K562 (cell line): Measurements from ENCODE around the gene ELMO1. TPM values are rescaled to one million over a fixed set of nuclear protein-coding genes. Genes with fewer than 3 reads are reported as not detected.

Experiments used
- ATAC-seq: fragments of 200-7000 bp; cut with Tn5 transposase; 3 replicates; pipeline ENCODE4 v1.9.1; 2020; ENCODE audit warnings: moderate library complexity
- BruUV-seq: library from RNA; stranded (reverse); fragments of 400-500 nt; replicated peaks from 2 replicates; lab custom pipeline; 2021; lab: Mats Ljungman, UMichigan
- CTCF ChIA-PET: fragments of 300-600 bp; formaldehyde crosslinking; extraction: SDS; loops from one replicate; lab custom pipeline; 2021; ENCODE audit warnings: low intra/inter-chr PET ratio; lab: Yijun Ruan, JAX
- POLR2A ChIA-PET: fragments of 300-600, 350-650 bp; sonication (Branson Sonifier 250); formaldehyde crosslinking; extraction: SDS; loops from one replicate; lab custom pipeline; 2021; ENCODE audit warnings: antibody characterized with exemption, inconsistent platforms; lab: Yijun Ruan, JAX
- DNase-seq, 4 experiments: peaks; one replicate each; pipeline versions ENCODE4 v3.0.0 to v3.0.0-alpha.2; 2011 to 2018; ENCODE audit warnings: low spot score in 3 of 4, mixed read lengths in 3 of 4; ENCODE audit errors: extremely low read depth in 1 of 4
- FAIRE-seq: peaks from 2 replicates; lab custom pipeline; 2011; peaks lifted over from hg19 to GRCh38; lab: Jason Lieb, UNC
- H2AFZ ChIP-seq: 2 replicates; pipeline ENCODE4 v1.6.0; 2011; ENCODE audit warnings: low read depth, low read length, control low read depth, inconsistent platforms
- H3K27ac ChIP-seq: fragments of 200-600 bp; 3 replicates; pipeline ENCODE4 v1.8.0; 2011; ENCODE audit warnings: low read depth, mild to moderate bottlenecking, control low read depth, inconsistent platforms, low read length, moderate library complexity, mixed read lengths; ENCODE audit errors: extremely low read depth
- H3K27me3 ChIP-seq, 2 experiments: fragments of 300-600 bp in 1 of 2; 2 replicates in 1 of 2; 3 replicates in 1 of 2; pipeline versions ENCODE4 v1.6.0 to v1.8.0; 2011; ENCODE audit warnings: inconsistent platforms in 2 of 2, low read length in 2 of 2, mild to moderate bottlenecking in 1 of 2, mixed read lengths in 1 of 2, moderate library complexity in 1 of 2; ENCODE audit not compliant: control insufficient read depth in 2 of 2, insufficient read depth in 2 of 2
- H3K36me3 ChIP-seq: fragments of 300-600 bp; 3 replicates; pipeline ENCODE4 v1.8.0; 2011; ENCODE audit warnings: mild to moderate bottlenecking, low read length, inconsistent platforms; ENCODE audit not compliant: control insufficient read depth, insufficient read depth
- H3K4me1 ChIP-seq, 2 experiments: fragments of 200-600 bp in 1 of 2; replicated peaks in 1 of 2; 2 replicates in 1 of 2; 3 replicates in 1 of 2; pipeline versions ENCODE4 v1.5.1 to v1.8.0; 2011; ENCODE audit warnings: inconsistent platforms in 2 of 2, low read length in 2 of 2, mild to moderate bottlenecking in 1 of 2, mixed read lengths in 1 of 2, moderate library complexity in 1 of 2; ENCODE audit not compliant: control insufficient read depth in 2 of 2, insufficient read depth in 2 of 2
- H3K4me2 ChIP-seq: 2 replicates; pipeline ENCODE4 v1.6.1; 2011; ENCODE audit warnings: low read length, control low read depth, inconsistent platforms, mixed read lengths; ENCODE audit not compliant: insufficient read depth
- H3K4me3 ChIP-seq: fragments of 200-600 bp; sonication (generic), shearing (Covaris generic); 2 replicates; pipeline ENCODE4 v1.5.1; 2016; ENCODE audit warnings: control low read depth, inconsistent platforms
- H3K79me2 ChIP-seq: fragments of 200-600 bp; 3 replicates; pipeline ENCODE4 v1.8.0; 2011; ENCODE audit warnings: low read length, inconsistent platforms; ENCODE audit not compliant: control insufficient read depth, insufficient read depth
- H3K9ac ChIP-seq, 2 experiments: 2 replicates each; pipeline versions ENCODE4 v1.6.0 to v1.6.1; 2011; ENCODE audit warnings: low read depth in 2 of 2, low read length in 2 of 2, control low read depth in 1 of 2, inconsistent platforms in 1 of 2, mild to moderate bottlenecking in 1 of 2, mixed read lengths in 1 of 2; ENCODE audit not compliant: insufficient read depth in 1 of 2
- H3K9me1 ChIP-seq: one replicate; pipeline ENCODE4 v1.6.0; 2011; ENCODE audit warnings: inconsistent platforms, mild to moderate bottlenecking, low read length, moderate library complexity; ENCODE audit not compliant: control insufficient read depth, insufficient read depth
- H3K9me3 ChIP-seq: replicated peaks from 2 replicates; pipeline ENCODE4 v1.5.1; 2011; ENCODE audit warnings: low read depth, low read length, inconsistent platforms; ENCODE audit not compliant: control insufficient read depth, insufficient read depth
- H4K20me1 ChIP-seq: replicated peaks from 2 replicates; pipeline ENCODE4 v1.6.1; 2011; ENCODE audit warnings: low read length, inconsistent platforms, mixed read lengths; ENCODE audit not compliant: control insufficient read depth, insufficient read depth
- ATF1 ChIP-seq, 2 experiments: fragments of 450-650 bp in 1 of 2; IDR thresholded peaks; 2 replicates each; pipeline ENCODE4 v1.6.1; 2016; ENCODE audit warnings: missing compliant biosample characterization in 1 of 2, missing genetic modification characterization in 1 of 2
- CBFA2T3 ChIP-seq: fragments of 450-650 bp; IDR thresholded peaks from 2 replicates; pipeline ENCODE4 v1.6.1; 2017
- ELF4 ChIP-seq: fragments of 450-650 bp; formaldehyde crosslinking; IDR thresholded peaks from 2 replicates; pipeline ENCODE4 v1.4.0; 2022; ENCODE audit warnings: missing genetic modification characterization
- FOXM1 ChIP-seq, 2 experiments: fragments of 450-650 bp in 1 of 2; sonication (generic) in 1 of 2; formaldehyde crosslinking in 1 of 2; IDR thresholded peaks; 2 replicates each; pipeline versions ENCODE4 v1.6.1 to v1.9.0; 2017 to 2022; ENCODE audit warnings: low read depth in 2 of 2, mild to moderate bottlenecking in 2 of 2, missing genetic modification reagents in 1 of 2, moderate library complexity in 1 of 2
- MAFK ChIP-seq: IDR thresholded peaks from 2 replicates; pipeline ENCODE4 v1.6.1; 2011; ENCODE audit warnings: low read length, improper control_type of control experiment
- NR3C1 ChIP-seq: sonication (generic); formaldehyde crosslinking; IDR thresholded peaks from 2 replicates; pipeline ENCODE4 v1.8.1; 2022; ENCODE audit warnings: missing genetic modification reagents
- XRCC5 ChIP-seq: fragments of 200-400 bp; formaldehyde crosslinking; IDR thresholded peaks from 2 replicates; pipeline ENCODE4 v1.6.1; 2017; ENCODE audit warnings: low read depth, mild to moderate bottlenecking, low read length
- ZNF212 ChIP-seq: fragments of 450-650 bp; formaldehyde crosslinking; IDR thresholded peaks from 2 replicates; pipeline ENCODE4 v1.4.0; 2020; ENCODE audit warnings: mild to moderate bottlenecking
- ZNF668 ChIP-seq: fragments of 250-450 bp; sonication (Bioruptor Pico); IDR thresholded peaks from 2 replicates; pipeline ENCODE4 v1.8.0; 2022; ENCODE audit warnings: mild to moderate bottlenecking, inconsistent platforms
- ZZZ3 ChIP-seq: fragments of 450-650 bp; IDR thresholded peaks from 2 replicates; pipeline ENCODE4 v1.6.1; 2016; ENCODE audit warnings: antibody characterized with exemption, mild to moderate bottlenecking, moderate library complexity
- WGBS: fragments of 100-300 bp; shearing (Covaris generic); methylation state at CpG from one replicate; pipeline ENCODE4 v1.1.6; 2016; ENCODE audit warnings: low coverage, mixed read lengths; ENCODE audit not compliant: insufficient coverage; ENCODE audit errors: missing lambda C conversion rate; 5-methylcytosine and 5-hydroxymethylcytosine counted together
- in situ Hi-C: fragments of 300-500 bp; cut with MboI; formaldehyde crosslinking; loops from 4 replicates; pipeline ENCODE4 v1.15.0; 2018; ENCODE audit warnings: inconsistent platforms, mixed read lengths
- intact Hi-C: fragments of 100-400 bp; cut with micrococcal nuclease; formaldehyde crosslinking; loops from 2 replicates; pipeline ENCODE4 v1.14.2; 2022
- polyA plus RNA-seq, 8 experiments: library from polyadenylated mRNA; depleted of rRNA in 4 of 8; stranded (reverse) in 5 of 8; unstranded in 3 of 8; fragments of >200 nt; fragmentation: Nextera tagmentation in 2 of 8; fragmentation: Illumina TruSeq in 1 of 8; extraction: Ambion mirVana in 2 of 8; extraction: Trizol in 1 of 8; gene quantifications; 2 replicates each; pipeline versions ENCODE4 v1.2.1 to v1.2.3, GENCODE V29; 2011 to 2014; ENCODE audit warnings: inconsistent platforms in 1 of 8, missing spikeins in 1 of 8
- total RNA-seq, 7 experiments: library from RNA; depleted of rRNA in 6 of 7; stranded (reverse); fragments of >200 nt in 6 of 7; fragmentation: Illumina TruSeq in 2 of 7; extraction: Trizol in 2 of 7; gene quantifications; 2 replicates each; pipeline versions ENCODE4 v1.2.1 to v1.2.3, GENCODE V29; 2011 to 2021; ENCODE audit warnings: low replicate concordance in 1 of 7
- TF ChIP-seq, protein P1 (sequence below): fragments of 450-650 bp; IDR thresholded peaks from 2 replicates; pipeline ENCODE4 v1.6.1; 2016; ENCODE audit warnings: low read depth, mild to moderate bottlenecking, moderate library complexity
- TF ChIP-seq, protein P2 (sequence below): fragments of 450-650 bp; IDR thresholded peaks from 2 replicates; pipeline ENCODE4 v1.6.1; 2016; ENCODE audit warnings: antibody characterized with exemption
- TF ChIP-seq, protein P3 (sequence below): fragments of 200-800 bp; sonication (Bioruptor generic); IDR thresholded peaks from 2 replicates; pipeline ENCODE4 v1.6.1; 2017; ENCODE audit warnings: missing genetic modification characterization, missing compliant biosample characterization

The ELMO1 gene
- total and polyA plus RNA-seq, 9 of the 15 experiments (the other 6 are each of a cell fraction or from before 2014, with no cell fraction given): 0.36 to 7.2 (median 3.6) TPM

DNA sequence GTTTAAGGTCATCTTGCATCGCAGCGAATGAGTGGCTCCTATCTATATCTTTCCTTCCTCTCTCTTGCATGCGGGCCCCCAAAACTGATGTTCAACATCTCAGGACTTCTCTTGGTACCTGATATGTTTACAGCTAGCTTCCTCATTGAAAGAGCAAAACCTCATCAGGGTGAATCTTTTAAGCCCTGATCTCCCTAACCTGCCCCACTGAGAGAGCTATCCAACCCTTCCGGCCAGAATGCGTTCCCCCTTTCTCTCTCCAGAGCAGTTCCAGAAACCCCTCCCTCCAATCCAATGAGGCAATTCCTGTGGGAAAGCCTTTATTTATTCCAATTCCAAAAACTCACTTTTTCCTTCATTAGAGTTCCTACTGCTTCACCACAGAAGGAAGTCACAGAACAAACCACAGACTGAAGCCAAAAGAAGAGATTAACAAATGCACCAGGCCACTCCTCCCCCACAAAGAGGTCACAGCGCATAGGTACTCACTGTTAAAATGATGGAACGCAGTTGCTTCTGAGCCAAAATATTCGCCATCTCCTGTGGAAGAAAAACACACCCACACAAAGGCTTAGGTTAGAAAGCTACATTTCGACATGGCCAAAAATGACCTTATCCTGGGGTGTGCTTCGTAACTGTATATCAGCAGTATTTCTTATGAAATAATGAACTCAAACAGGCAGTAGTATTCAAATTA, 232.4 kb downstream of the ELMO1 start:
- no peak overlapping the region for H3K4me3 ChIP-seq

DNA sequence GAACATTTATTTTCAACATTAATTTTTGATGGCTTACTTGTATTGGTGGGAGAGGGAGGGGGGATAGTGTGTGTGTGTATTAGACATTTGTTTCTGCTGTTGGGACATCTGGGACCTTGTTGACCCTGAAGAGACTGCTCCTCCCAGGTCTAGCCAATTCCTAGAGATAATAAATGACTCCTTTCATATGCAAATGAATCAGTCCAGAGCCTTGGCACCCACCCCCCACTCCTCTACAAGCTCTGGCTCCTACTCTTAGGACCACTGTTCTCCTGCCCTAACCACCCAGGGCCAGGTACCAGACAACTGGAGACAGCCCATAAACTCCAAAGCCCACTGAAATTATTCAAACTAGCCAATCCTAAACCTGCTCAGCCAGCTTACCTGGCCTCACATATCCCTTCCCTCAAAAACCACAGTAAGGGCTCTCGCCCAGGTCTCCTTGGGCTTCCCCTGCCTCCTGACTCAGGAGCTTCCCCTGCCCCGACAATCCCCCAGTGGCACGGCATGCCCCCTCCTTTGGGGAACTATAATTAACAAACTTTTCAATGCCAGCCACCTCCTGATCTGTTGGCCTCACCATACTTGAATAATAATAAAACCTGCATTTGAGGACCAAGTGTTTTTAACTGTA, 233.3 kb downstream of the ELMO1 start:
- ATAC-seq: no peak
- Histone ChIP-seq H2AFZ (no peak overlapping the region), H3K27ac (no peak overlapping the region), H3K9ac (no peak overlapping the region), H3K36me3 (no peaks in the 10 kb centered on the region), H3K4me1 (no peaks in the 10 kb centered on the region), H4K20me1 (no peaks in the 10 kb centered on the region), H3K9me3 (no peaks in the 10 kb centered on the region), H3K9me1 (no peaks in the 10 kb centered on the region), H3K4me3 (no peak overlapping the region), H3K4me2 (no peak overlapping the region), H3K27me3 (no peaks in the 10 kb centered on the region), H3K79me2 (no peaks in the 10 kb centered on the region)
- POLR2A ChIA-PET: interaction anchor here (1.0 kb wide), 1 partner anchor 15 kb away, joined by 3 read pairs; no protein-coding TSS in a partner anchor
- no peak for FAIRE-seq
- intact Hi-C loops: no loop called here
- in situ Hi-C loops: no loop called here
- BruUV-seq: no TSS peak
- CTCF ChIA-PET: no interaction called here
- 0% methylated on average over 3 of the region's 3 CpGs for WGBS
- no peak for DNase-seq
- TF ChIP-seq, protein P1, sequence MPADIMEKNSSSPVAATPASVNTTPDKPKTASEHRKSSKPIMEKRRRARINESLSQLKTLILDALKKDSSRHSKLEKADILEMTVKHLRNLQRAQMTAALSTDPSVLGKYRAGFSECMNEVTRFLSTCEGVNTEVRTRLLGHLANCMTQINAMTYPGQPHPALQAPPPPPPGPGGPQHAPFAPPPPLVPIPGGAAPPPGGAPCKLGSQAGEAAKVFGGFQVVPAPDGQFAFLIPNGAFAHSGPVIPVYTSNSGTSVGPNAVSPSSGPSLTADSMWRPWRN: no peak
- TF ChIP-seq FOXM1 (IDR thresholded peaks at IDR 0.05; ENCODE audit: low read depth) (no peak), FOXM1 (CRISPR knock-in tag; IDR thresholded peaks at IDR 0.05; ENCODE audit: low read depth) (no peak), NR3C1 (no peak), XRCC5 (no peak), CBFA2T3 (no peak), ELF4 (CRISPR knock-in tag) (no peak), ZZZ3 (no peak)
- TF ChIP-seq, protein P2, sequence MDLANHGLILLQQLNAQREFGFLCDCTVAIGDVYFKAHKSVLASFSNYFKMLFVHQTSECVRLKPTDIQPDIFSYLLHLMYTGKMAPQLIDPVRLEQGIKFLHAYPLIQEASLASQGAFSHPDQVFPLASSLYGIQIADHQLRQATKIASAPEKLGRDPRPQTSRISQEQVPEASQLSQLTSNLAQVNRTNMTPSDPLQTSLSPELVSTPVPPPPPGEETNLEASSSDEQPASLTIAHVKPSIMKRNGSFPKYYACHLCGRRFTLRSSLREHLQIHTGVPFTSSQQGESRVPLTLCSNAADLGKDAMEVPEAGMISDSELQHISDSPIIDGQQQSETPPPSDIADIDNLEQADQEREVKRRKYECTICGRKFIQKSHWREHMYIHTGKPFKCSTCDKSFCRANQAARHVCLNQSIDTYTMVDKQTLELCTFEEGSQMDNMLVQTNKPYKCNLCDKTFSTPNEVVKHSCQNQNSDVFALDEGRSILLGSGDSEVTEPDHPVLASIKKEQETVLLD: no peak
- TF ChIP-seq, protein P3, sequence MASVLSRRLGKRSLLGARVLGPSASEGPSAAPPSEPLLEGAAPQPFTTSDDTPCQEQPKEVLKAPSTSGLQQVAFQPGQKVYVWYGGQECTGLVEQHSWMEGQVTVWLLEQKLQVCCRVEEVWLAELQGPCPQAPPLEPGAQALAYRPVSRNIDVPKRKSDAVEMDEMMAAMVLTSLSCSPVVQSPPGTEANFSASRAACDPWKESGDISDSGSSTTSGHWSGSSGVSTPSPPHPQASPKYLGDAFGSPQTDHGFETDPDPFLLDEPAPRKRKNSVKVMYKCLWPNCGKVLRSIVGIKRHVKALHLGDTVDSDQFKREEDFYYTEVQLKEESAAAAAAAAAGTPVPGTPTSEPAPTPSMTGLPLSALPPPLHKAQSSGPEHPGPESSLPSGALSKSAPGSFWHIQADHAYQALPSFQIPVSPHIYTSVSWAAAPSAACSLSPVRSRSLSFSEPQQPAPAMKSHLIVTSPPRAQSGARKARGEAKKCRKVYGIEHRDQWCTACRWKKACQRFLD (CRISPR knock-in tag): no peak

More for the DNA sequence above, 232.4 kb downstream of the ELMO1 start:
- in situ Hi-C loops: no loop called here
- H3K36me3 ChIP-seq: no peaks in the 10 kb centered on the region
- CTCF ChIA-PET: no interaction called here
- TF ChIP-seq MAFK (no peak), ATF1 (CRISPR knock-in tag; IDR thresholded peaks at IDR 0.05) (no peak), ATF1 (tag; IDR thresholded peaks at IDR 0.05) (no peak), ZNF668 (CRISPR knock-in tag) (no peak), ZNF212 (no peak)
- no peak for ATAC-seq
- H3K9me3 ChIP-seq: no peaks in the 10 kb centered on the region
- DNase-seq: no peak
- 7% methylated on average over 10 of the region's 10 CpGs for WGBS
- no peaks in the 10 kb centered on the region for H3K9me1 ChIP-seq
- no peaks in the 10 kb centered on the region for H3K79me2 ChIP-seq
- H3K4me1 ChIP-seq: no peaks in the 10 kb centered on the region
- FAIRE-seq: no peak
- H3K9ac ChIP-seq: no peak overlapping the region
- H2AFZ ChIP-seq: no peak overlapping the region
- POLR2A ChIA-PET: interaction anchor here (1.0 kb wide), 1 partner anchor 16 kb away, joined by 3 read pairs; no protein-coding TSS in a partner anchor
- H3K27ac ChIP-seq: no peak overlapping the region
- no TSS peak for BruUV-seq
- H3K4me2 ChIP-seq: no peak overlapping the region
- H4K20me1 ChIP-seq: no peaks in the 10 kb centered on the region
- intact Hi-C loops: no loop called here
- no peaks in the 10 kb centered on the region for H3K27me3 ChIP-seq
